H9 (cell line): ENCODE results near the gene GRHL3. TPM values are rescaled to one million over a fixed set of nuclear protein-coding genes. Genes with fewer than 3 reads are reported as not detected.

ENCODE experiments used
- DNase-seq: peaks from one replicate; pipeline ENCODE4 v3.0.0-alpha.2; 2017
- H2AFZ ChIP-seq: one replicate; pipeline ENCODE4 v1.6.1; 2013; ENCODE audit warnings: mild to moderate bottlenecking, low read length, control low read depth, moderate library complexity
- H2AK5ac ChIP-seq: 2 replicates; pipeline ENCODE4 v1.6.1; 2013; ENCODE audit warnings: low read length, control low read depth, mixed read lengths; ENCODE audit not compliant: insufficient read length
- H2BK120ac ChIP-seq: one replicate; pipeline ENCODE4 v1.6.1; 2013; ENCODE audit warnings: low read depth, mild to moderate bottlenecking, low read length, control low read depth, inconsistent platforms; ENCODE audit not compliant: poor library complexity, severe bottlenecking
- H2BK12ac ChIP-seq: 2 replicates; pipeline ENCODE4 v1.6.1; 2013; ENCODE audit warnings: low read length, control low read depth, mixed read lengths, low read depth; ENCODE audit not compliant: insufficient read length
- H2BK15ac ChIP-seq: 2 replicates; pipeline ENCODE4 v1.6.1; 2013; ENCODE audit warnings: low read depth, low read length, control low read depth
- H2BK20ac ChIP-seq: one replicate; pipeline ENCODE4 v1.6.1; 2013; ENCODE audit warnings: low read depth, mild to moderate bottlenecking, low read length, control low read depth, inconsistent platforms; ENCODE audit not compliant: poor library complexity, severe bottlenecking
- H2BK5ac ChIP-seq: 2 replicates; pipeline ENCODE4 v1.6.1; 2013; ENCODE audit warnings: low read length, control low read depth, mixed read lengths; ENCODE audit not compliant: insufficient read length
- H3K14ac ChIP-seq: 2 replicates; pipeline ENCODE4 v1.6.1; 2013; ENCODE audit warnings: low read length, control low read depth; ENCODE audit not compliant: insufficient read depth
- H3K18ac ChIP-seq: 2 replicates; pipeline ENCODE4 v1.6.1; 2013; ENCODE audit warnings: low read depth, mild to moderate bottlenecking, mixed read lengths, low read length, control low read depth; ENCODE audit not compliant: insufficient read length
- H3K23ac ChIP-seq: 2 replicates; pipeline ENCODE4 v1.6.1; 2013; ENCODE audit warnings: low read length, control low read depth, mixed read lengths, low read depth; ENCODE audit not compliant: insufficient read length
- H3K23me2 ChIP-seq: 2 replicates; pipeline ENCODE4 v1.6.1; 2013; ENCODE audit warnings: low read depth, mild to moderate bottlenecking, mixed read lengths, low read length, control low read depth; ENCODE audit not compliant: insufficient read length, poor library complexity, severe bottlenecking
- H3K27ac ChIP-seq: 2 replicates; pipeline ENCODE4 v1.5.1; 2013; ENCODE audit warnings: low read length, control low read depth, mixed read lengths, low read depth; ENCODE audit not compliant: insufficient read length
- H3K27me3 ChIP-seq: 2 replicates; pipeline ENCODE4 v1.6.1; 2013; ENCODE audit warnings: low read length, control low read depth, inconsistent platforms; ENCODE audit not compliant: insufficient read depth
- H3K4ac ChIP-seq: 2 replicates; pipeline ENCODE4 v1.6.1; 2013; ENCODE audit warnings: low read depth, mild to moderate bottlenecking, control low read depth, inconsistent platforms, low read length, moderate library complexity
- H3K4me1 ChIP-seq: 2 replicates; pipeline ENCODE4 v1.6.1; 2013; ENCODE audit warnings: low read length, control low read depth, inconsistent platforms; ENCODE audit not compliant: insufficient read depth
- H3K4me2 ChIP-seq: 2 replicates; pipeline ENCODE4 v1.6.1; 2013; ENCODE audit warnings: low read length, control low read depth, mixed read lengths; ENCODE audit not compliant: insufficient read length, insufficient read depth
- H3K56ac ChIP-seq: 2 replicates; pipeline ENCODE4 v1.6.1; 2013; ENCODE audit warnings: low read depth, mild to moderate bottlenecking, mixed read lengths, low read length, control low read depth; ENCODE audit not compliant: insufficient read length
- H3K79me1 ChIP-seq: 2 replicates; pipeline ENCODE4 v1.6.1; 2013; ENCODE audit warnings: low read depth, mild to moderate bottlenecking, moderate library complexity, low read length, control low read depth, inconsistent platforms; ENCODE audit not compliant: insufficient read depth, poor library complexity, severe bottlenecking
- H3K79me2 ChIP-seq: 2 replicates; pipeline ENCODE4 v1.6.1; 2013; ENCODE audit warnings: low read length, control low read depth, inconsistent platforms; ENCODE audit not compliant: insufficient read depth
- H3K9ac ChIP-seq: 2 replicates; pipeline ENCODE4 v1.6.1; 2013; ENCODE audit warnings: low read length, control low read depth, mixed read lengths; ENCODE audit not compliant: insufficient read length; ENCODE audit errors: extremely low read depth
- H3K9me3 ChIP-seq: one replicate; pipeline ENCODE4 v1.6.1; 2013; ENCODE audit warnings: low read depth, low read length, inconsistent platforms; ENCODE audit not compliant: control insufficient read depth
- H3T11ph ChIP-seq: one replicate; pipeline ENCODE4 v1.6.1; 2013; ENCODE audit warnings: mild to moderate bottlenecking, low read length, control low read depth, inconsistent platforms
- H4K20me1 ChIP-seq: one replicate; pipeline ENCODE4 v1.6.1; 2013; ENCODE audit not compliant: control insufficient read depth, insufficient read length, insufficient read depth
- H4K5ac ChIP-seq: 2 replicates; pipeline ENCODE4 v1.6.1; 2013; ENCODE audit warnings: low read depth, mild to moderate bottlenecking, mixed read lengths, low read length, control low read depth; ENCODE audit not compliant: insufficient read length
- H4K8ac ChIP-seq: replicated peaks from 2 replicates; pipeline ENCODE4 v1.6.1; 2013; ENCODE audit warnings: low read length, control low read depth, mixed read lengths, low read depth; ENCODE audit not compliant: insufficient read length
- H4K91ac ChIP-seq: 2 replicates; pipeline ENCODE4 v1.6.1; 2013; ENCODE audit warnings: low read depth, mild to moderate bottlenecking, moderate library complexity, mixed read lengths, low read length, control low read depth; ENCODE audit not compliant: insufficient read length
- H3K27ac Mint-ChIP-seq, 3 experiments: 2 replicates in 2 of 3; 3 replicates in 1 of 3; pipeline ENCODE4 v1.8.0; 2020 to 2021; ENCODE audit warnings: mixed read lengths in 3 of 3, mild to moderate bottlenecking in 1 of 3, moderate library complexity in 1 of 3
- H3K27me3 Mint-ChIP-seq: 2 replicates; pipeline ENCODE4 v1.8.0; 2021; ENCODE audit warnings: low read depth, mild to moderate bottlenecking, moderate library complexity, mixed read lengths
- H3K36me3 Mint-ChIP-seq, 3 experiments: 2 replicates in 2 of 3; 3 replicates in 1 of 3; pipeline ENCODE4 v1.8.0; 2020 to 2021; ENCODE audit warnings: low read depth in 3 of 3, mixed read lengths in 3 of 3; ENCODE audit not compliant: insufficient read depth in 1 of 3
- H3K4me1 Mint-ChIP-seq, 2 experiments: 2 replicates each; pipeline ENCODE4 v1.8.0; 2020; ENCODE audit warnings: mixed read lengths in 2 of 2
- H3K4me3 Mint-ChIP-seq, 2 experiments: 2 replicates in 1 of 2; 3 replicates in 1 of 2; pipeline ENCODE4 v1.8.0; 2020 to 2021; ENCODE audit warnings: mild to moderate bottlenecking in 2 of 2, mixed read lengths in 2 of 2, moderate library complexity in 1 of 2
- H3K9me3 Mint-ChIP-seq, 2 experiments: 2 replicates in 1 of 2; 3 replicates in 1 of 2; pipeline ENCODE4 v1.8.0; 2020; ENCODE audit warnings: mild to moderate bottlenecking in 2 of 2, mixed read lengths in 2 of 2, moderate library complexity in 1 of 2
- WGBS: extraction: QIAGEN DNeasy Blood & Tissue Kit; methylation state at CpG from one replicate; pipeline ENCODE4 v1.1.7; 2013; ENCODE audit warnings: missing lambda C conversion rate, low lambda C conversion rate, mixed read lengths; ENCODE audit not compliant: insufficient read length; ENCODE audit errors: extremely low coverage; 5-methylcytosine and 5-hydroxymethylcytosine counted together
- total RNA-seq: library from RNA; stranded (reverse); gene quantifications from 2 replicates; pipeline ENCODE4 v1.2.1, GENCODE V29; 2021
- TF ChIP-seq, protein P1 (sequence below): fragments of 200-600 bp; sonication (generic); conservative IDR thresholded peaks from 3 replicates; pipeline ENCODE4 v1.8.0; 2021; ENCODE audit warnings: antibody characterized with exemption, mild to moderate bottlenecking

GRHL3 gene
- total RNA-seq, 1 experiment from 2014 or later: 3.5 TPM

DNA sequence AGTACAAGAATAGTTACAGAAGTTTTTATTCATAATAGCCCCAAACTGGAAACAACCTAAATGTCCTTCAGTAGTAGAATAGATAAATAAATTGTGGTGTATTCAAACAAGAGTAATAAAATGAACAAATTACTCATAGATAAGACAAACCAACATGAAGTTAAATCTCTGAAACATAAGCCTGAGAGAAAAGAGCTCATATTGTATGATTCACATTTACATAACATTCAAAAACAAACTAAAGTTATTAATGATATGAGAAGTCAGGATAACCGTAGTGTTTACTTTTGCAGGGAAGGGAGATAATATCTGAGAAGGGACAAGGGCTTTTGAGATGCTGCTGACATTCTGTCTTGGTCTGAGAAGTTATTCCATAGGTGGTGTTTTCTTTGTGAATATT is 80.9 kb downstream of the GRHL3 start:
- no peak overlapping the region for H2BK5ac ChIP-seq
- no peak overlapping the region for H2AK5ac ChIP-seq
- DNase-seq: no peak
- H2AFZ ChIP-seq: no peak overlapping the region
- H3K9me3 Mint-ChIP-seq: no peaks in the 10 kb centered on the region
- no peak overlapping the region for H2BK120ac ChIP-seq
- H2BK15ac ChIP-seq: no peak overlapping the region
- TF ChIP-seq, protein P1, sequence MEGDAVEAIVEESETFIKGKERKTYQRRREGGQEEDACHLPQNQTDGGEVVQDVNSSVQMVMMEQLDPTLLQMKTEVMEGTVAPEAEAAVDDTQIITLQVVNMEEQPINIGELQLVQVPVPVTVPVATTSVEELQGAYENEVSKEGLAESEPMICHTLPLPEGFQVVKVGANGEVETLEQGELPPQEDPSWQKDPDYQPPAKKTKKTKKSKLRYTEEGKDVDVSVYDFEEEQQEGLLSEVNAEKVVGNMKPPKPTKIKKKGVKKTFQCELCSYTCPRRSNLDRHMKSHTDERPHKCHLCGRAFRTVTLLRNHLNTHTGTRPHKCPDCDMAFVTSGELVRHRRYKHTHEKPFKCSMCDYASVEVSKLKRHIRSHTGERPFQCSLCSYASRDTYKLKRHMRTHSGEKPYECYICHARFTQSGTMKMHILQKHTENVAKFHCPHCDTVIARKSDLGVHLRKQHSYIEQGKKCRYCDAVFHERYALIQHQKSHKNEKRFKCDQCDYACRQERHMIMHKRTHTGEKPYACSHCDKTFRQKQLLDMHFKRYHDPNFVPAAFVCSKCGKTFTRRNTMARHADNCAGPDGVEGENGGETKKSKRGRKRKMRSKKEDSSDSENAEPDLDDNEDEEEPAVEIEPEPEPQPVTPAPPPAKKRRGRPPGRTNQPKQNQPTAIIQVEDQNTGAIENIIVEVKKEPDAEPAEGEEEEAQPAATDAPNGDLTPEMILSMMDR: no peak
- H3K23ac ChIP-seq: no peak overlapping the region
- no peaks in the 10 kb centered on the region for H3K9me3 ChIP-seq
- no peak overlapping the region for H3K18ac ChIP-seq
- H3K4me2 ChIP-seq: no peak overlapping the region
- H4K5ac ChIP-seq: no peak overlapping the region
- no peaks in the 10 kb centered on the region for H3K27me3 ChIP-seq
- H3T11ph ChIP-seq: no peak overlapping the region
- H3K4me1 Mint-ChIP-seq: no peaks in the 10 kb centered on the region
- no peaks in the 10 kb centered on the region for H3K79me1 ChIP-seq
- H3K27ac ChIP-seq: no peak overlapping the region
- no peak overlapping the region for H2BK20ac ChIP-seq
- peaks cover 0 to 17% (median 4%) of the 10 kb centered on the region in 3 experiments; a peak in 3 of 7 replicates for H3K36me3 Mint-ChIP-seq
- no peak overlapping the region for H2BK12ac ChIP-seq
- no peak overlapping the region for H3K4ac ChIP-seq
- no peaks in the 10 kb centered on the region for H3K27me3 Mint-ChIP-seq
- no peak overlapping the region for H4K8ac ChIP-seq
- no peaks in the 10 kb centered on the region for H3K23me2 ChIP-seq
- H3K79me2 ChIP-seq: no peaks in the 10 kb centered on the region
- WGBS: no CpG with 5 or more reads among the region's 1 CpG
- H3K14ac ChIP-seq: no peak overlapping the region
- no peaks in the 10 kb centered on the region for H3K4me1 ChIP-seq
- H3K9ac ChIP-seq: no peak overlapping the region
- no peak overlapping the region for H3K4me3 Mint-ChIP-seq
- H4K20me1 ChIP-seq: no peaks in the 10 kb centered on the region
- no peak overlapping the region for H3K56ac ChIP-seq
- no peak overlapping the region for H3K27ac Mint-ChIP-seq
- H4K91ac ChIP-seq: no peak overlapping the region
